ENCODE measurements around the gene CORT. TPM values are rescaled to one million over a fixed set of nuclear protein-coding genes. Genes with fewer than 3 reads are reported as not detected.

CORT gene
- total and polyA plus RNA-seq, 2 of the 4 experiments (the other 2 are of a cell fraction): 0.10 TPM; not detected in 1

DNA sequence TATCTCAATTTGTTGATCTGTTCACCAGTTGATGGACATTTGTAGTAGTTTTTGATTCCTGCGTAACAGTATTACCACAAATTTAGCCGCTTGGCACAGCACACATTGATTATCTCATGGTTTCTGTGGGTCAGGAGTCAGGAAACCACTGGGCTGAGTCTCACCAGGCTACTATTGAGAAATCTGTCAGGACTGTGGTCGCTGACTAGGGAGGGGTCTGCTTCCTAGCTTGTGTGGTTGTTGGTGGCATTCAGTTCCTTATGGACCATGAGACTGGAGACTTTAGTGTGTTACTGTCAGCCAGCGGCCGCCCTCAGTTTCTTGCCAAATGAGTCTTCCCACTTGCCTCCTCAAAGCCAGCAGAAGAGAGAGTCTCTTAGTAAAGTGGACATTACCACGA lies 34.7 kb downstream of the CORT start:
- Histone ChIP-seq H3K27ac (ENCODE audit: insufficient read depth, low read length) (no peak overlapping the region), H3K4me1 (ENCODE audit: control insufficient read depth, insufficient read depth, low read length) (no peaks in the 10 kb centered on the region; the same call in 1 of the 2 replicates), H4K8ac (ENCODE audit: low read depth in 2 of 2, low read length in 2 of 2) (no peak overlapping the region), H3K18ac (ENCODE audit: low read depth, low read length) (no peak overlapping the region), H2AK5ac (ENCODE audit: low read depth, low read length) (no peak overlapping the region), H3K23ac (ENCODE audit: low read depth, low read length) (no peak overlapping the region), H2BK15ac (ENCODE audit: low read depth, low read length) (no peak overlapping the region), H3K9me1 (ENCODE audit: insufficient read depth, low read length) (0 out of 2 replicates have a peak, but pooled peaks cover 6% of the 10 kb centered on the region), H3K27me3 (ENCODE audit: control insufficient read depth, insufficient read depth, low read length) (no peaks in the 10 kb centered on the region), H3K9ac (ENCODE audit: low read depth, low read length) (no peak overlapping the region), H3K56ac (ENCODE audit: extremely low read depth, insufficient read depth, low read length) (no peak overlapping the region), H3K4ac (ENCODE audit: low read depth, low read length) (no peak overlapping the region), H3K79me1 (ENCODE audit: low read depth in 1 of 2, low read length in 2 of 2) (peaks cover 11 to 41% of the 10 kb centered on the region in 2 experiments), H3K4me2 (ENCODE audit: low read depth, low read length) (no peak overlapping the region), H2BK5ac (ENCODE audit: low read depth, low read length, poor library complexity, severe bottlenecking) (no peak overlapping the region), H3K14ac (replicated peaks; ENCODE audit: low read depth, low read length) (no peak overlapping the region), H3K9me3 (ENCODE audit: control insufficient read depth, insufficient read depth, low read length) (no peaks in the 10 kb centered on the region), H4K20me1 (ENCODE audit: insufficient read depth, low read length) (peaks cover 18% of the 10 kb centered on the region), H3K4me3 (ENCODE audit: insufficient read depth, low read depth, low read length) (no peak overlapping the region), H2AK9ac (replicated peaks; ENCODE audit: low read depth, low read length, poor library complexity) (peak overlapping the region; percentile 33), H3K36me3 (ENCODE audit: control insufficient read depth, insufficient read depth, low read length) (peaks cover 2% of the 10 kb centered on the region; the same call in 1 of the 2 replicates), H4K5ac (ENCODE audit: low read depth, low read length) (no peak overlapping the region), H2AFZ (replicated peaks; ENCODE audit: low read length, poor library complexity) (no peak overlapping the region), H4K91ac (ENCODE audit: insufficient read depth, low read depth, low read length) (no peak overlapping the region), H2BK120ac (ENCODE audit: low read depth, low read length) (no peak overlapping the region), H2BK20ac (ENCODE audit: low read depth, low read length) (no peak overlapping the region)
- dilution Hi-C loops (cut with HindIII; ENCODE audit: low sequenced_read_pairs, unreplicated experiment) (no loop called here), in situ Hi-C loops (cut with MboI; ENCODE audit: low sequenced_read_pairs) (no loop called here), intact Hi-C loops (cut with micrococcal nuclease) (no loop called here)
- ChIA-PET CTCF (interaction anchor here (2.1 kb wide), 1 partner anchor 10 kb away, joined by 10 read pairs; no protein-coding TSS in a partner anchor), POLR2A (ENCODE audit: unreplicated experiment) (no interaction called here)
- WGBS, 2 experiments (ENCODE audit: extremely low coverage in 2 of 2, insufficient read length in 1 of 2): no CpG with 5 or more reads among the region's 6 CpGs
- DNase-seq (no peak), ATAC-seq (ENCODE audit: low read depth) (no peak)
- TF ChIP-seq MAZ (IDR thresholded peaks at IDR 0.05; ENCODE audit: borderline replicate concordance, low read depth, low read length) (no peak), NFE2L2 (IDR thresholded peaks at IDR 0.05; ENCODE audit: low read depth, low read length) (no peak), RCOR1 (IDR thresholded peaks at IDR 0.05; ENCODE audit: insufficient replicate concordance, low read length) (no peak), POLR2A (IDR thresholded peaks at IDR 0.05; ENCODE audit: low read depth, low read length) (no peak), MAFK (IDR thresholded peaks at IDR 0.05; ENCODE audit: low read depth, low read length) (no peak), FOS (IDR thresholded peaks at IDR 0.05; ENCODE audit: low read depth, low read length) (no peak), BHLHE40 (IDR thresholded peaks at IDR 0.05; ENCODE audit: low read depth, low read length) (no peak), MXI1 (IDR thresholded peaks at IDR 0.05; ENCODE audit: borderline replicate concordance, low read depth, low read length) (no peak), CEBPB (IDR thresholded peaks at IDR 0.05; ENCODE audit: low read depth, low read length) (no peak), CHD1 (IDR thresholded peaks at IDR 0.05; ENCODE audit: low read depth, low read length) (no peak), SMC3 (IDR thresholded peaks at IDR 0.05; ENCODE audit: low read depth, low read length) (no peak), RFX5 (IDR thresholded peaks at IDR 0.05; ENCODE audit: low read depth, low read length) (no peak), RAD21 (IDR thresholded peaks at IDR 0.05; ENCODE audit: low read length) (no peak)
- TF ChIP-seq, protein P1, sequence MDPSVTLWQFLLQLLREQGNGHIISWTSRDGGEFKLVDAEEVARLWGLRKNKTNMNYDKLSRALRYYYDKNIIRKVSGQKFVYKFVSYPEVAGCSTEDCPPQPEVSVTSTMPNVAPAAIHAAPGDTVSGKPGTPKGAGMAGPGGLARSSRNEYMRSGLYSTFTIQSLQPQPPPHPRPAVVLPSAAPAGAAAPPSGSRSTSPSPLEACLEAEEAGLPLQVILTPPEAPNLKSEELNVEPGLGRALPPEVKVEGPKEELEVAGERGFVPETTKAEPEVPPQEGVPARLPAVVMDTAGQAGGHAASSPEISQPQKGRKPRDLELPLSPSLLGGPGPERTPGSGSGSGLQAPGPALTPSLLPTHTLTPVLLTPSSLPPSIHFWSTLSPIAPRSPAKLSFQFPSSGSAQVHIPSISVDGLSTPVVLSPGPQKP (IDR thresholded peaks at IDR 0.05; ENCODE audit: borderline replicate concordance, low read depth, low read length): no peak
- TF ChIP-seq, protein P2, sequence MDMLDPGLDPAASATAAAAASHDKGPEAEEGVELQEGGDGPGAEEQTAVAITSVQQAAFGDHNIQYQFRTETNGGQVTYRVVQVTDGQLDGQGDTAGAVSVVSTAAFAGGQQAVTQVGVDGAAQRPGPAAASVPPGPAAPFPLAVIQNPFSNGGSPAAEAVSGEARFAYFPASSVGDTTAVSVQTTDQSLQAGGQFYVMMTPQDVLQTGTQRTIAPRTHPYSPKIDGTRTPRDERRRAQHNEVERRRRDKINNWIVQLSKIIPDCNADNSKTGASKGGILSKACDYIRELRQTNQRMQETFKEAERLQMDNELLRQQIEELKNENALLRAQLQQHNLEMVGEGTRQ (IDR thresholded peaks at IDR 0.05; ENCODE audit: low read depth, low read length): no peak
- TF ChIP-seq, protein P3, sequence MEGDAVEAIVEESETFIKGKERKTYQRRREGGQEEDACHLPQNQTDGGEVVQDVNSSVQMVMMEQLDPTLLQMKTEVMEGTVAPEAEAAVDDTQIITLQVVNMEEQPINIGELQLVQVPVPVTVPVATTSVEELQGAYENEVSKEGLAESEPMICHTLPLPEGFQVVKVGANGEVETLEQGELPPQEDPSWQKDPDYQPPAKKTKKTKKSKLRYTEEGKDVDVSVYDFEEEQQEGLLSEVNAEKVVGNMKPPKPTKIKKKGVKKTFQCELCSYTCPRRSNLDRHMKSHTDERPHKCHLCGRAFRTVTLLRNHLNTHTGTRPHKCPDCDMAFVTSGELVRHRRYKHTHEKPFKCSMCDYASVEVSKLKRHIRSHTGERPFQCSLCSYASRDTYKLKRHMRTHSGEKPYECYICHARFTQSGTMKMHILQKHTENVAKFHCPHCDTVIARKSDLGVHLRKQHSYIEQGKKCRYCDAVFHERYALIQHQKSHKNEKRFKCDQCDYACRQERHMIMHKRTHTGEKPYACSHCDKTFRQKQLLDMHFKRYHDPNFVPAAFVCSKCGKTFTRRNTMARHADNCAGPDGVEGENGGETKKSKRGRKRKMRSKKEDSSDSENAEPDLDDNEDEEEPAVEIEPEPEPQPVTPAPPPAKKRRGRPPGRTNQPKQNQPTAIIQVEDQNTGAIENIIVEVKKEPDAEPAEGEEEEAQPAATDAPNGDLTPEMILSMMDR (conservative IDR thresholded peaks at IDR 0.05; ENCODE audit: low read depth, low read length): no peak
- no TSS peak for BruUV-seq (replicated peaks)
